ENCODE data around the gene DEXI.
A peak's percentile ranks its signal among the peaks of the same experiment; 100 is the strongest.

Gene DEXI

GRCh38 chr16:10972819-10973464 is 30.7 kb upstream of the DEXI start:
- peak overlapping the region in 2 of 3 experiments; percentile 8 to 33 for H3K27ac Mint-ChIP-seq
- TF ChIP-seq CTCF (IDR thresholded peaks at IDR 0.05; ENCODE audit: unreplicated experiment in 3 of 3): no peak
- no peak overlapping the region for H3K4me3 Mint-ChIP-seq
- H3K9me3 Mint-ChIP-seq: no peaks in the 10 kb centered on the region
- peaks cover 3% of the 10 kb centered on the region for H3K27me3 Mint-ChIP-seq (ENCODE audit: low read depth)
- H3K4me1 Mint-ChIP-seq: peaks cover 38% of the 10 kb centered on the region
- H3K36me3 Mint-ChIP-seq (ENCODE audit: low read depth): peaks cover 33% of the 10 kb centered on the region

GRCh38 chr16:10972108-10972818 is 30.0 kb upstream of the DEXI start:
- H3K27ac Mint-ChIP-seq: peak overlapping the region in 1 of 3 experiments; percentile 39
- peaks cover 31% of the 10 kb centered on the region for H3K4me1 Mint-ChIP-seq
- peaks cover 28% of the 10 kb centered on the region for H3K36me3 Mint-ChIP-seq (ENCODE audit: low read depth)
- no peaks in the 10 kb centered on the region for H3K9me3 Mint-ChIP-seq
- TF ChIP-seq CTCF (IDR thresholded peaks at IDR 0.05; ENCODE audit: unreplicated experiment in 3 of 3): no peak
- no peaks in the 10 kb centered on the region for H3K27me3 Mint-ChIP-seq (ENCODE audit: low read depth)
- no peak overlapping the region for H3K4me3 Mint-ChIP-seq

GRCh38 chr16:10971560-10971961 is 29.3 kb upstream of the DEXI start:
- no peaks in the 10 kb centered on the region for H3K9me3 Mint-ChIP-seq
- no peak overlapping the region for H3K4me3 Mint-ChIP-seq
- TF ChIP-seq CTCF (IDR thresholded peaks at IDR 0.05; ENCODE audit: unreplicated experiment in 3 of 3): peak; percentile 76 to 81 (median 76)
- H3K27me3 Mint-ChIP-seq (ENCODE audit: low read depth): no peaks in the 10 kb centered on the region
- H3K27ac Mint-ChIP-seq: peak overlapping the region; percentile 50
- peaks cover 26% of the 10 kb centered on the region for H3K36me3 Mint-ChIP-seq (ENCODE audit: low read depth)
- H3K4me1 Mint-ChIP-seq: peaks cover 24% of the 10 kb centered on the region

- Mint-ChIP-seq H3K36me3 (ENCODE audit: low read depth) (peaks cover 24% of the 10 kb centered on the region), H3K27me3 (ENCODE audit: low read depth) (no peaks in the 10 kb centered on the region), H3K9me3 (no peaks in the 10 kb centered on the region), H3K27ac (no peak overlapping the region), H3K4me3 (no peak overlapping the region), H3K4me1 (peaks cover 24% of the 10 kb centered on the region)
- no peak for TF ChIP-seq CTCF (IDR thresholded peaks at IDR 0.05; ENCODE audit: unreplicated experiment in 3 of 3)
These were observed 27.8 kb upstream of the DEXI start for GRCh38 chr16:10970065-10970464.

- H3K27me3 Mint-ChIP-seq (ENCODE audit: low read depth): no peaks in the 10 kb centered on the region
- H3K36me3 Mint-ChIP-seq (ENCODE audit: low read depth): peaks cover 24% of the 10 kb centered on the region
- H3K4me1 Mint-ChIP-seq: peaks cover 28% of the 10 kb centered on the region
- no peak overlapping the region for H3K27ac Mint-ChIP-seq
- TF ChIP-seq CTCF (IDR thresholded peaks at IDR 0.05; ENCODE audit: unreplicated experiment in 3 of 3): no peak
- H3K9me3 Mint-ChIP-seq: no peaks in the 10 kb centered on the region
- H3K4me3 Mint-ChIP-seq: no peak overlapping the region
These were observed 27.3 kb upstream of the DEXI start for GRCh38 chr16:10969615-10970014.

- Mint-ChIP-seq H3K4me3 (no peak overlapping the region), H3K27me3 (ENCODE audit: low read depth) (no peaks in the 10 kb centered on the region), H3K4me1 (peaks cover 36% of the 10 kb centered on the region), H3K9me3 (no peaks in the 10 kb centered on the region), H3K27ac (no peak overlapping the region), H3K36me3 (ENCODE audit: low read depth) (peaks cover 29% of the 10 kb centered on the region)
- TF ChIP-seq CTCF (IDR thresholded peaks at IDR 0.05; ENCODE audit: unreplicated experiment in 3 of 3): no peak
These were observed 26.2 kb upstream of the DEXI start for GRCh38 chr16:10968498-10968897.

Data from nephron (organoid).